ENCODE data around the gene EGR1. TPM values are rescaled to one million over a fixed set of nuclear protein-coding genes. Genes with fewer than 3 reads are reported as not detected.

The EGR1 gene
- total RNA-seq, 2 donors from 2014 or later: 9.9 to 14.2 TPM

DNA sequence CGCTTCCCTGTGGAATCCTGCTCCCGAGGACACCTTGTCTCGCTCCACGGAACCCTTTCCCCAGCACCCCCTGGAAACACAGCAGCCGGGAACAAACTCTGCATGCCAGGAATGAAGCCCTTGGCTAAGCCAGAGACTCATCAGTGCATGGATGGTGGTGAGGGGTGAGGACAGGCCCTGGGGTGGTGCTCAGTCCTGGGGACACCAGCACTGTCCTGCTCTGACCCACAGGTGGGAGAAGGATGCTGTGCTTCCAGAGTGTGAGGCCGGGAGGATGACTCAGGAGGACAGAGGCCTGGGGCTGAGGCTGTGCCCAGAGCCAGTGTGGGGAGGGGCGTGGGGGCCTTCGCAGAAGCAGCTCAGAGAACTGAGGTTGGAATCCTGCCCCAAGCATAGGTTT, 11.2 kb upstream of the EGR1 start:
- H3K4me3 Mint-ChIP-seq: no peak overlapping the region
- Histone ChIP-seq H3K4me3 (ENCODE audit: low read length) (no peak overlapping the region), H3K4me1 (ENCODE audit: control insufficient read depth, insufficient read depth, low read length) (no peaks in the 10 kb centered on the region), H3K36me3 (ENCODE audit: control insufficient read depth, insufficient read depth, low read length) (no peaks in the 10 kb centered on the region), H3K27ac (ENCODE audit: low read depth, low read length) (no peak overlapping the region), H3K9me3 (ENCODE audit: control insufficient read depth, low read length) (no peaks in the 10 kb centered on the region), H3K27me3 (ENCODE audit: control insufficient read depth, insufficient read depth, low read length, poor library complexity, severe bottlenecking) (no peaks in the 10 kb centered on the region), H3K9ac (ENCODE audit: extremely low read depth, low read length, poor library complexity, severe bottlenecking) (no peak overlapping the region)
- TF ChIP-seq, protein P1, sequence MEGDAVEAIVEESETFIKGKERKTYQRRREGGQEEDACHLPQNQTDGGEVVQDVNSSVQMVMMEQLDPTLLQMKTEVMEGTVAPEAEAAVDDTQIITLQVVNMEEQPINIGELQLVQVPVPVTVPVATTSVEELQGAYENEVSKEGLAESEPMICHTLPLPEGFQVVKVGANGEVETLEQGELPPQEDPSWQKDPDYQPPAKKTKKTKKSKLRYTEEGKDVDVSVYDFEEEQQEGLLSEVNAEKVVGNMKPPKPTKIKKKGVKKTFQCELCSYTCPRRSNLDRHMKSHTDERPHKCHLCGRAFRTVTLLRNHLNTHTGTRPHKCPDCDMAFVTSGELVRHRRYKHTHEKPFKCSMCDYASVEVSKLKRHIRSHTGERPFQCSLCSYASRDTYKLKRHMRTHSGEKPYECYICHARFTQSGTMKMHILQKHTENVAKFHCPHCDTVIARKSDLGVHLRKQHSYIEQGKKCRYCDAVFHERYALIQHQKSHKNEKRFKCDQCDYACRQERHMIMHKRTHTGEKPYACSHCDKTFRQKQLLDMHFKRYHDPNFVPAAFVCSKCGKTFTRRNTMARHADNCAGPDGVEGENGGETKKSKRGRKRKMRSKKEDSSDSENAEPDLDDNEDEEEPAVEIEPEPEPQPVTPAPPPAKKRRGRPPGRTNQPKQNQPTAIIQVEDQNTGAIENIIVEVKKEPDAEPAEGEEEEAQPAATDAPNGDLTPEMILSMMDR (conservative IDR thresholded peaks at IDR 0.05): no peak
- 79 to 89% methylated on average over 7 to 8 of the region's 8 CpGs for WGBS, 2 experiments (ENCODE audit: insufficient coverage in 1 of 2, insufficient read length in 1 of 2)
- no peaks in the 10 kb centered on the region for H3K9me3 Mint-ChIP-seq
- H3K36me3 Mint-ChIP-seq (ENCODE audit: low read depth): no peaks in the 10 kb centered on the region
- no peak for DNase-seq
- H3K27me3 Mint-ChIP-seq (ENCODE audit: insufficient read depth): peaks cover 9% of the 10 kb centered on the region
- no peak overlapping the region for H3K27ac Mint-ChIP-seq
- H3K4me1 Mint-ChIP-seq: peaks cover 13% of the 10 kb centered on the region

DNA sequence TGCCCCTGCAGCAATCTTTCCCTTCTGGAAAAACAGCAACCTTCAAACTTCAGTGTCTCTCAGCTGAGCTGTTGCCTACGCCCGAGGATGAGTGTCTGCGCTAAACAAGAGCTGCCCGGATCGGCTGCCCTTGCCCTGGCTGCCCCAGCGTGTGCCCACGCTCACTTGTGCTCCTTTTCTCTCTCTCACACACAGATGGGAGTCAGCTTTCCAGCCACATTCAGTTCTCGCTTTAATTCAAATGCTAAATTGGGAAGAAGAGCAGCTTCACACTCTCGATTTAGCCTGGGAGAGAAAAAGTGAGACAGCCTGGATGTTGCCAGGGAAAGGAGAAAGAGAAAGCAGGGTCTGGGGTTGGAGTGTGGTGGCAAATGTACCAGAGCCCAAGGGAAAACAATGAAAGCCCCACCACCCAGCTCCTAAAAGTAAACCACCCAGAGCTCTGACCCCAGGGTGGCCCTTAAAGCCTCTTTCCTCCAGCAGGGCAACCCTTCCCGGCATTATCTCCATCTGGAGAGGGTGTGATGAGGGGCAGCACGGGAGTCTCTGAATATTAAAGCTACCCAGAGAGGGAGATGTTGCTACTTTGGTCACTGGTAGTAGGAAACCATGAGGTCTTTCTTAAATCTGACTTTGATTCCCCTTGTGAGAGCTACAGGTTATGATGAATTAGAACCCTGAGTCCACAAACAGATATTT, 9.9 kb upstream of the EGR1 start:
- Mint-ChIP-seq H3K36me3 (ENCODE audit: low read depth) (no peaks in the 10 kb centered on the region), H3K4me1 (peaks cover 12% of the 10 kb centered on the region), H3K9me3 (no peaks in the 10 kb centered on the region), H3K4me3 (no peak overlapping the region), H3K27me3 (ENCODE audit: insufficient read depth) (peaks cover 6% of the 10 kb centered on the region), H3K27ac (no peak overlapping the region)
- 65 to 82% methylated on average over 7 to 11 of the region's 11 CpGs for WGBS, 2 experiments (ENCODE audit: insufficient coverage in 1 of 2, insufficient read length in 1 of 2)
- H3K36me3 ChIP-seq (ENCODE audit: control insufficient read depth, insufficient read depth, low read length): no peaks in the 10 kb centered on the region
- no peak for DNase-seq
- TF ChIP-seq, protein P1 (conservative IDR thresholded peaks at IDR 0.05): no peak
- H3K27ac ChIP-seq (ENCODE audit: low read depth, low read length): no peak overlapping the region
- H3K9me3 ChIP-seq (ENCODE audit: control insufficient read depth, low read length): no peaks in the 10 kb centered on the region
- H3K4me1 ChIP-seq (ENCODE audit: control insufficient read depth, insufficient read depth, low read length): no peaks in the 10 kb centered on the region
- no peak overlapping the region for H3K9ac ChIP-seq (ENCODE audit: extremely low read depth, low read length, poor library complexity, severe bottlenecking)
- H3K27me3 ChIP-seq (ENCODE audit: control insufficient read depth, insufficient read depth, low read length, poor library complexity, severe bottlenecking): no peaks in the 10 kb centered on the region
- no peak overlapping the region for H3K4me3 ChIP-seq (ENCODE audit: low read length)

DNA sequence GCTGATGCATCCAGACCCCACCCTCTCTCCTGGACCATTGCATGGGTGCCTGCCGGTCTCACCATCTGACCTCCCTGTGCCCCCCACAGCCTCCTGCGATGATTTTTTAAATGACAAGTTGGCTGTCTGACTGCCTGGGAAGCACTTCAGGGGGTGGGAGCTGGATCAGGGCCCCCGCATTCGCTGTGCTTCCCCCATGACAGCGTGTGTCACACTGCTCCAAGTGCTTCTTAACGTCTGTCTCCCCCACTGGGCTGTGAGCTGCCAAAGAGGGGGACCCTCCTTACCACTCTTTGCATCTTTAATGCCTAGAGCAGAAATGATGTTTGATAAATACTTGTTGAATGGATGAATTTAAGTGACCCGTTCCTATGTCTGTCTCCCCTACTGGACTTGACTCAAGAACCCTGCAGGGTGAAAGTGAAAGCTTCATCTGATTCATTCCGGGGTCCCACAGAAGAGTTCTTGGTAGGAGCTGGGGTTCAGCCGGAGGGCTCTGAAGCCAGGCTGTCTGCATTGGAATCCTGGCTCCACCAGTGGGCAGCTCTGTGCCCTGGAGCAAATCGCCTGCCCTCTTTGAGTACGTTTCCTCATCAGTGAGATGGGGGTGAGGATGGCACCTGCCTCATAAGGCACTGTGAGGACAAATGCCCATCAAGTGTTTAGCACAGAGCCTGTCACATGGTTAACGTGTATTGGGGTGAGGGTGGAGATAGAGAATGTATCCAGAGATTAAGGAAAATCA, 7.6 kb upstream of the EGR1 start:
- no peak overlapping the region for H3K4me3 ChIP-seq (ENCODE audit: low read length)
- peaks cover 6% of the 10 kb centered on the region for H3K27me3 Mint-ChIP-seq (ENCODE audit: insufficient read depth)
- no peak overlapping the region for H3K9ac ChIP-seq (ENCODE audit: extremely low read depth, low read length, poor library complexity, severe bottlenecking)
- peaks cover 18% of the 10 kb centered on the region for H3K4me1 Mint-ChIP-seq
- no peak overlapping the region for H3K4me3 Mint-ChIP-seq
- no peak for DNase-seq
- no peak overlapping the region for H3K27ac ChIP-seq (ENCODE audit: low read depth, low read length)
- WGBS, 2 experiments (ENCODE audit: insufficient coverage in 1 of 2, insufficient read length in 1 of 2): 87 to 93% methylated on average over 12 of the region's 12 CpGs
- H3K27me3 ChIP-seq (ENCODE audit: control insufficient read depth, insufficient read depth, low read length, poor library complexity, severe bottlenecking): no peaks in the 10 kb centered on the region
- H3K9me3 ChIP-seq (ENCODE audit: control insufficient read depth, low read length): no peaks in the 10 kb centered on the region
- no peaks in the 10 kb centered on the region for H3K9me3 Mint-ChIP-seq
- no peaks in the 10 kb centered on the region for H3K36me3 Mint-ChIP-seq (ENCODE audit: low read depth)
- no peak overlapping the region for H3K27ac Mint-ChIP-seq
- H3K4me1 ChIP-seq (ENCODE audit: control insufficient read depth, insufficient read depth, low read length): no peaks in the 10 kb centered on the region
- TF ChIP-seq, protein P1 (conservative IDR thresholded peaks at IDR 0.05): peak; percentile 37
- H3K36me3 ChIP-seq (ENCODE audit: control insufficient read depth, insufficient read depth, low read length): no peaks in the 10 kb centered on the region
